DND-41 (cell line): ENCODE measurements around the gene NOX5.

Experiments
- ATAC-seq: fragments of 200-7000 bp; cut with Tn5 transposase; 3 replicates; pipeline ENCODE4 v1.9.1; 2021; ENCODE audit warnings: low read depth; ENCODE audit not compliant: insufficient read depth
- DNase-seq: peaks from one replicate; pipeline ENCODE4 v3.0.0-alpha.2; 2020
- H2AFZ ChIP-seq: 2 replicates; pipeline ENCODE4 v1.6.0; 2012; ENCODE audit warnings: low read depth, low read length
- H3K27ac ChIP-seq: 2 replicates; pipeline ENCODE4 v1.5.1; 2012; ENCODE audit warnings: low read length, inconsistent platforms
- H3K27me3 ChIP-seq: fragments of 200-600 bp; sonication (generic); 2 replicates; pipeline ENCODE4 v1.6.0; 2012; ENCODE audit warnings: low read length, mild to moderate bottlenecking, inconsistent platforms; ENCODE audit not compliant: insufficient read depth, poor library complexity
- H3K36me3 ChIP-seq: 2 replicates; pipeline ENCODE4 v1.5.1; 2012; ENCODE audit warnings: low read length, inconsistent platforms; ENCODE audit not compliant: insufficient read depth
- H3K4me1 ChIP-seq: 2 replicates; pipeline ENCODE4 v1.5.1; 2012; ENCODE audit warnings: mild to moderate bottlenecking, low read length; ENCODE audit not compliant: insufficient read depth
- H3K4me2 ChIP-seq: 2 replicates; pipeline ENCODE4 v1.6.0; 2012; ENCODE audit warnings: mild to moderate bottlenecking, moderate library complexity, low read length, inconsistent platforms; ENCODE audit not compliant: insufficient read depth
- H3K4me3 ChIP-seq, 2 experiments: fragments of 200-600 bp in 1 of 2; shearing (Covaris generic) in 1 of 2; 2 replicates each; pipeline ENCODE4 v1.5.1; 2012 to 2016; ENCODE audit warnings: inconsistent platforms in 2 of 2, low read length in 2 of 2, mild to moderate bottlenecking in 2 of 2, low read depth in 1 of 2, moderate library complexity in 1 of 2
- H3K79me2 ChIP-seq: 2 replicates; pipeline ENCODE4 v1.6.0; 2012; ENCODE audit warnings: low read length, inconsistent platforms; ENCODE audit not compliant: insufficient read depth
- H3K9ac ChIP-seq: 2 replicates; pipeline ENCODE4 v1.6.0; 2012; ENCODE audit warnings: low read depth, mild to moderate bottlenecking, inconsistent platforms, low read length, moderate library complexity
- H3K9me3 ChIP-seq: 2 replicates; pipeline ENCODE4 v1.5.1; 2012; ENCODE audit warnings: low read length, moderate library complexity, mild to moderate bottlenecking, inconsistent platforms; ENCODE audit not compliant: insufficient read depth, severe bottlenecking
- H4K20me1 ChIP-seq: 2 replicates; pipeline ENCODE4 v1.6.0; 2012; ENCODE audit warnings: low read length; ENCODE audit not compliant: insufficient read depth
- CTCF ChIP-seq: IDR thresholded peaks from 2 replicates; pipeline ENCODE4 v1.5.1; 2012; ENCODE audit warnings: borderline replicate concordance, low read length, moderate library complexity, mild to moderate bottlenecking; ENCODE audit not compliant: poor library complexity, severe bottlenecking; ENCODE audit errors: extremely low read depth
- EZH2 ChIP-seq: IDR thresholded peaks from 3 replicates; pipeline ENCODE4 v1.6.1; 2012; ENCODE audit warnings: borderline replicate concordance, low read depth, mild to moderate bottlenecking, moderate library complexity, low read length, inconsistent platforms; ENCODE audit not compliant: severe bottlenecking

The NOX5 gene

GRCh38 chr15:69045802-69046201 lies 31.3 kb downstream of the NOX5 start:
- TF ChIP-seq EZH2: no peak
- no peak for TF ChIP-seq CTCF
- Histone ChIP-seq H3K27ac (no peak overlapping the region), H3K27me3 (peaks cover 6% of the 10 kb centered on the region), H3K4me2 (no peak overlapping the region), H4K20me1 (no peaks in the 10 kb centered on the region; the same call in 1 of the 2 replicates), H3K36me3 (no peaks in the 10 kb centered on the region), H3K4me1 (no peaks in the 10 kb centered on the region), H3K79me2 (no peaks in the 10 kb centered on the region), H3K4me3 (no peak overlapping the region), H3K9ac (no peak overlapping the region), H3K9me3 (no peaks in the 10 kb centered on the region), H2AFZ (no peak overlapping the region)
- no peak for DNase-seq
- ATAC-seq: no peak

GRCh38 chr15:69046781-69047180 lies 32.3 kb downstream of the NOX5 start:
- Histone ChIP-seq H3K27ac (no peak overlapping the region), H3K4me2 (no peak overlapping the region), H2AFZ (no peak overlapping the region), H3K79me2 (no peaks in the 10 kb centered on the region), H4K20me1 (no peaks in the 10 kb centered on the region; the same call in 1 of the 2 replicates), H3K9me3 (no peaks in the 10 kb centered on the region), H3K27me3 (peaks cover 6% of the 10 kb centered on the region), H3K9ac (no peak overlapping the region), H3K4me3 (no peak overlapping the region), H3K4me1 (no peaks in the 10 kb centered on the region), H3K36me3 (no peaks in the 10 kb centered on the region)
- ATAC-seq: no peak
- DNase-seq: no peak
- TF ChIP-seq EZH2: no peak
- TF ChIP-seq CTCF: no peak

- ATAC-seq: no peak
- Histone ChIP-seq H3K9me3 (no peaks in the 10 kb centered on the region), H3K4me2 (no peak overlapping the region), H3K4me3 (no peak overlapping the region), H3K79me2 (no peaks in the 10 kb centered on the region), H3K4me1 (no peaks in the 10 kb centered on the region), H3K27ac (no peak overlapping the region), H3K9ac (no peak overlapping the region), H2AFZ (no peak overlapping the region), H4K20me1 (no peaks in the 10 kb centered on the region; the same call in 1 of the 2 replicates), H3K27me3 (peaks cover 6% of the 10 kb centered on the region), H3K36me3 (no peaks in the 10 kb centered on the region)
- TF ChIP-seq EZH2 (no peak), CTCF (no peak)
- DNase-seq: no peak
Measured at GRCh38 chr15:69049976-69050375, 35.5 kb downstream of the NOX5 start.

GRCh38 chr15:69055251-69055650 lies 40.8 kb downstream of the NOX5 start:
- Histone ChIP-seq H3K4me2 (no peak overlapping the region), H3K36me3 (no peaks in the 10 kb centered on the region), H3K79me2 (no peaks in the 10 kb centered on the region), H3K4me3 (no peak overlapping the region), H3K9me3 (no peaks in the 10 kb centered on the region), H4K20me1 (0 out of 2 replicates have a peak, but pooled peaks cover 9% of the 10 kb centered on the region), H3K9ac (no peak overlapping the region), H3K27me3 (no peaks in the 10 kb centered on the region), H2AFZ (no peak overlapping the region), H3K4me1 (peaks cover 6% of the 10 kb centered on the region; the same call in 1 of the 2 replicates), H3K27ac (no peak overlapping the region)
- TF ChIP-seq EZH2 (no peak), CTCF (no peak)
- ATAC-seq (no peak), DNase-seq (no peak)
